Measurements from ENCODE around the gene ZMYM4.

ZMYM4 gene

GRCh38 chr1:35268282-35269200, at the start of gene ZMYM4:
TSS of gene ZMYM4 (plus strand) at chr1:35268709. CDS start at chr1:35269047, 338 bp downstream.
- TF ChIP-seq ZNF274 (IDR thresholded peaks at IDR 0.05; ENCODE audit: low read depth, low read length) (no peak), YY1 (IDR thresholded peaks at IDR 0.05; ENCODE audit: insufficient read depth, insufficient read length) (peak; percentile 86)
- DNase-seq (ENCODE audit: low read depth, low spot score), result peak; percentile 99
- no peaks in the 10 kb centered on the region for H3K27me3 ChIP-seq (ENCODE audit: insufficient read depth, insufficient read length)
- H3K36me3 ChIP-seq (ENCODE audit: insufficient read depth, insufficient read length, low read length), result peaks cover 14% of the 10 kb centered on the region
- peak within 1 kb of the TSS; percentile 82 for H3K9ac ChIP-seq (ENCODE audit: insufficient read length, low read depth)
- H3K4me1 ChIP-seq (ENCODE audit: insufficient read depth, insufficient read length), result no peaks in the 10 kb centered on the region
- peaks cover 11% of the 10 kb centered on the region for H3K9me3 ChIP-seq (ENCODE audit: insufficient read depth, low read length)
- H3K4me3 ChIP-seq (ENCODE audit: insufficient read length, low read depth), result peak within 1 kb of the TSS; percentile 59

- H3K9ac ChIP-seq (ENCODE audit: insufficient read length, low read depth), result no peak overlapping the region
- no peaks in the 10 kb centered on the region for H3K4me1 ChIP-seq (ENCODE audit: insufficient read depth, insufficient read length)
- no peaks in the 10 kb centered on the region for H3K36me3 ChIP-seq (ENCODE audit: insufficient read depth, insufficient read length, low read length)
- no peaks in the 10 kb centered on the region for H3K9me3 ChIP-seq (ENCODE audit: insufficient read depth, low read length)
- H3K4me3 ChIP-seq (ENCODE audit: insufficient read length, low read depth), result no peak overlapping the region
- no peaks in the 10 kb centered on the region for H3K27me3 ChIP-seq (ENCODE audit: insufficient read depth, insufficient read length)
- TF ChIP-seq SUZ12 (IDR thresholded peaks at IDR 0.05; ENCODE audit: extremely low read depth, insufficient read depth, insufficient read length) (no peak), ZNF274 (IDR thresholded peaks at IDR 0.05; ENCODE audit: low read depth, low read length) (no peak), YY1 (IDR thresholded peaks at IDR 0.05; ENCODE audit: insufficient read depth, insufficient read length) (no peak)
- DNase-seq (ENCODE audit: low read depth, low spot score), result no peak
Observed at GRCh38 chr1:35220976-35221375, 47.5 kb upstream of the ZMYM4 start.

- TF ChIP-seq YY1 (IDR thresholded peaks at IDR 0.05; ENCODE audit: insufficient read depth, insufficient read length) (no peak), SUZ12 (IDR thresholded peaks at IDR 0.05; ENCODE audit: extremely low read depth, insufficient read depth, insufficient read length) (no peak), ZNF274 (IDR thresholded peaks at IDR 0.05; ENCODE audit: low read depth, low read length) (no peak)
- Histone ChIP-seq H3K9ac (ENCODE audit: insufficient read length, low read depth) (no peak overlapping the region), H3K36me3 (ENCODE audit: insufficient read depth, insufficient read length, low read length) (no peaks in the 10 kb centered on the region), H3K4me3 (ENCODE audit: insufficient read length, low read depth) (no peak overlapping the region), H3K27me3 (ENCODE audit: insufficient read depth, insufficient read length) (no peaks in the 10 kb centered on the region), H3K4me1 (ENCODE audit: insufficient read depth, insufficient read length) (no peaks in the 10 kb centered on the region), H3K9me3 (ENCODE audit: insufficient read depth, low read length) (no peaks in the 10 kb centered on the region)
- DNase-seq (ENCODE audit: low read depth, low spot score), result no peak
Observed at GRCh38 chr1:35222322-35223083, 46.0 kb upstream of the ZMYM4 start.

GRCh38 chr1:35223084-35223630, 45.4 kb upstream of the ZMYM4 start:
- Histone ChIP-seq H3K4me3 (ENCODE audit: insufficient read length, low read depth) (no peak overlapping the region), H3K36me3 (ENCODE audit: insufficient read depth, insufficient read length, low read length) (no peaks in the 10 kb centered on the region), H3K27me3 (ENCODE audit: insufficient read depth, insufficient read length) (no peaks in the 10 kb centered on the region), H3K4me1 (ENCODE audit: insufficient read depth, insufficient read length) (no peaks in the 10 kb centered on the region), H3K9me3 (ENCODE audit: insufficient read depth, low read length) (no peaks in the 10 kb centered on the region), H3K9ac (ENCODE audit: insufficient read length, low read depth) (no peak overlapping the region)
- TF ChIP-seq YY1 (IDR thresholded peaks at IDR 0.05; ENCODE audit: insufficient read depth, insufficient read length) (no peak), ZNF274 (IDR thresholded peaks at IDR 0.05; ENCODE audit: low read depth, low read length) (no peak), SUZ12 (IDR thresholded peaks at IDR 0.05; ENCODE audit: extremely low read depth, insufficient read depth, insufficient read length) (no peak)
- no peak for DNase-seq (ENCODE audit: low read depth, low spot score)

- TF ChIP-seq SUZ12 (IDR thresholded peaks at IDR 0.05; ENCODE audit: extremely low read depth, insufficient read depth, insufficient read length) (no peak), ZNF274 (IDR thresholded peaks at IDR 0.05; ENCODE audit: low read depth, low read length) (no peak), YY1 (IDR thresholded peaks at IDR 0.05; ENCODE audit: insufficient read depth, insufficient read length) (no peak)
Observed at GRCh38 chr1:35226546-35226945, 42.0 kb upstream of the ZMYM4 start.

GRCh38 chr1:35229587-35230360, 38.7 kb upstream of the ZMYM4 start:
- no peak for DNase-seq (ENCODE audit: low read depth, low spot score)
- no peaks in the 10 kb centered on the region for H3K4me1 ChIP-seq (ENCODE audit: insufficient read depth, insufficient read length)
- H3K9ac ChIP-seq (ENCODE audit: insufficient read length, low read depth), result no peak overlapping the region
- no peak for TF ChIP-seq YY1 (IDR thresholded peaks at IDR 0.05; ENCODE audit: insufficient read depth, insufficient read length)
- no peak for TF ChIP-seq SUZ12 (IDR thresholded peaks at IDR 0.05; ENCODE audit: extremely low read depth, insufficient read depth, insufficient read length)
- no peak for TF ChIP-seq ZNF274 (IDR thresholded peaks at IDR 0.05; ENCODE audit: low read depth, low read length)
- no peak overlapping the region for H3K4me3 ChIP-seq (ENCODE audit: insufficient read length, low read depth)
- no peaks in the 10 kb centered on the region for H3K36me3 ChIP-seq (ENCODE audit: insufficient read depth, insufficient read length, low read length)
- peaks cover 9% of the 10 kb centered on the region for H3K9me3 ChIP-seq (ENCODE audit: insufficient read depth, low read length)
- H3K27me3 ChIP-seq (ENCODE audit: insufficient read depth, insufficient read length), result no peaks in the 10 kb centered on the region

More at GRCh38 chr1:35226546-35226945, 42.0 kb upstream of the ZMYM4 start:
- H3K9me3 ChIP-seq (ENCODE audit: insufficient read depth, low read length), result peaks cover 9% of the 10 kb centered on the region
- no peaks in the 10 kb centered on the region for H3K36me3 ChIP-seq (ENCODE audit: insufficient read depth, insufficient read length, low read length)
- no peak overlapping the region for H3K4me3 ChIP-seq (ENCODE audit: insufficient read length, low read depth)
- no peak overlapping the region for H3K9ac ChIP-seq (ENCODE audit: insufficient read length, low read depth)
- DNase-seq (ENCODE audit: low read depth, low spot score), result no peak
- H3K4me1 ChIP-seq (ENCODE audit: insufficient read depth, insufficient read length), result no peaks in the 10 kb centered on the region
- H3K27me3 ChIP-seq (ENCODE audit: insufficient read depth, insufficient read length), result no peaks in the 10 kb centered on the region
